WTC11 (cell line): Measurements from ENCODE around the gene ZP4. TPM values are rescaled to one million over a fixed set of nuclear protein-coding genes. Genes with fewer than 3 reads are reported as not detected.

ENCODE experiments used
- ATAC-seq: fragments of 200-7000 bp; cut with Tn5 transposase; 2 replicates; pipeline ENCODE4 v1.10.0; 2021; ENCODE audit warnings: mild to moderate bottlenecking, moderate library complexity
- CTCF ChIA-PET: fragments of 300-600 bp; sonication (Branson Sonifier 250); formaldehyde crosslinking; loops from one replicate; lab custom pipeline; 2021; ENCODE audit warnings: antibody characterized with exemption; lab: Charles Lee
- POLR2A ChIA-PET: fragments of 350-600 bp; sonication (Branson Sonifier 250); formaldehyde crosslinking; loops from one replicate; lab custom pipeline; 2021; ENCODE audit warnings: antibody characterized with exemption; lab: Charles Lee
- DNase-seq: peaks from one replicate; pipeline ENCODE4 v3.0.0; 2021; ENCODE audit warnings: low spot score
- H3K27ac Mint-ChIP-seq: 2 replicates; pipeline ENCODE4 v1.8.0; 2021; ENCODE audit warnings: mixed read lengths
- H3K27me3 Mint-ChIP-seq: 2 replicates; pipeline ENCODE4 v1.8.0; 2021; ENCODE audit warnings: low read depth, mild to moderate bottlenecking, moderate library complexity, mixed read lengths
- H3K36me3 Mint-ChIP-seq: 2 replicates; pipeline ENCODE4 v1.8.0; 2021; ENCODE audit warnings: mixed read lengths
- H3K4me1 Mint-ChIP-seq: 2 replicates; pipeline ENCODE4 v1.8.0; 2022; ENCODE audit warnings: mixed read lengths
- H3K4me3 Mint-ChIP-seq: 2 replicates; pipeline ENCODE4 v1.8.0; 2021; ENCODE audit warnings: mild to moderate bottlenecking, moderate library complexity, mixed read lengths
- H3K9me3 Mint-ChIP-seq: 2 replicates; pipeline ENCODE4 v1.8.0; 2021; ENCODE audit warnings: mixed read lengths
- ATF1 ChIP-seq: sonication (generic); formaldehyde crosslinking; IDR thresholded peaks from 2 replicates; pipeline ENCODE4 v1.8.1; 2023; ENCODE audit warnings: mild to moderate bottlenecking, moderate library complexity, missing genetic modification reagents
- IRF2 ChIP-seq: sonication (generic); formaldehyde crosslinking; IDR thresholded peaks from 2 replicates; pipeline ENCODE4 v1.8.0; 2022; ENCODE audit warnings: low read depth, missing genetic modification reagents, borderline replicate concordance
- NFE2L1 ChIP-seq: sonication (generic); formaldehyde crosslinking; IDR thresholded peaks from 2 replicates; pipeline ENCODE4 v1.8.1; 2023; ENCODE audit warnings: missing genetic modification reagents
- NFYB ChIP-seq: sonication (generic); formaldehyde crosslinking; conservative IDR thresholded peaks from 2 replicates; pipeline ENCODE4 v1.8.0; 2022; ENCODE audit warnings: low read depth, missing genetic modification reagents
- SOX15 ChIP-seq: fragments of 250-450 bp; sonication (Bioruptor Pico); IDR thresholded peaks from 2 replicates; pipeline ENCODE4 v1.9.0; 2021; ENCODE audit warnings: mild to moderate bottlenecking
- TEAD1 ChIP-seq: sonication (generic); formaldehyde crosslinking; IDR thresholded peaks from 2 replicates; pipeline ENCODE4 v1.8.0; 2022; ENCODE audit warnings: mild to moderate bottlenecking, missing genetic modification reagents
- ZNF232 ChIP-seq: sonication (generic); formaldehyde crosslinking; IDR thresholded peaks from 2 replicates; pipeline ENCODE4 v1.8.0; 2022; ENCODE audit warnings: mild to moderate bottlenecking, missing genetic modification reagents
- ZNF263 ChIP-seq: sonication (generic); formaldehyde crosslinking; IDR thresholded peaks from 2 replicates; pipeline ENCODE4 v1.8.1; 2022; ENCODE audit warnings: low read depth, mild to moderate bottlenecking, moderate library complexity, missing genetic modification reagents
- total RNA-seq: library from RNA; stranded (reverse); gene quantifications from 3 replicates; pipeline ENCODE4 v1.2.3, GENCODE V29; 2021
- TF ChIP-seq, protein P1 (sequence below): sonication (generic); formaldehyde crosslinking; IDR thresholded peaks from 2 replicates; pipeline ENCODE4 v1.8.0; 2022; ENCODE audit warnings: mild to moderate bottlenecking, missing genetic modification reagents
- TF ChIP-seq, protein P2 (sequence below): fragments of 250-450 bp; sonication (Bioruptor Pico); IDR thresholded peaks from 2 replicates; pipeline ENCODE4 v1.9.0; 2021; ENCODE audit warnings: mild to moderate bottlenecking
- TF ChIP-seq, protein P3 (sequence below): sonication (generic); formaldehyde crosslinking; IDR thresholded peaks from 2 replicates; pipeline ENCODE4 v1.8.0; 2022; ENCODE audit warnings: missing genetic modification reagents
- TF ChIP-seq, protein P4 (sequence below): sonication (generic); formaldehyde crosslinking; IDR thresholded peaks from 2 replicates; pipeline ENCODE4 v1.8.1; 2023; ENCODE audit warnings: mild to moderate bottlenecking, missing genetic modification reagents, borderline replicate concordance
- TF ChIP-seq, protein P5 (sequence below): sonication (generic); formaldehyde crosslinking; IDR thresholded peaks from 2 replicates; pipeline ENCODE4 v1.8.1; 2022; ENCODE audit warnings: mild to moderate bottlenecking, moderate library complexity, missing genetic modification reagents

Gene ZP4
- total RNA-seq, 1 experiment from 2014 or later = not detected

DNA sequence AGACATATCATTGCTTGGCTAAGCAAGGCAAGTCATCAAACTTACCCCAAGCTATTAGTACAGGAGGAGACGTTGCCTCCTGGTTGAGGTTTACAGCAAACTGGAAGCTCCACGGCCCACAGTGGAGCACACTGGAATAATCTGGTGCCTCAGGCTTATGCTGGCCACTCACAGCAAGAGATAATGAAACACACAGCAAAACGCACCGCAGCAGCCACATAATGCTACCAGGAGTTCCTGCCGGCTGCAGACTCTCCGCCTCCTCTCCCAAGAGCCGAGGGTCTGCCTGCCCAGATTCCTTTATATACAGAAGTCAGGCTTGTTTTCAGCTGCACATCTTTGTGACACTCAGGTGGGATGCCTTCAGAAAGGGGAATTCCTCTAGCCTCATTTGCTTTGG, 306 bp downstream of the ZP4 start:
- peaks cover 48% of the 10 kb centered on the region for H3K27me3 Mint-ChIP-seq
- ChIA-PET CTCF (interaction anchor here (1.0 to 2.0 kb wide), 3 partner anchors 11 to 39 kb away, joined by 4 to 8 read pairs (median 8); no protein-coding TSS in a partner anchor), POLR2A (no interaction called here)
- DNase-seq (no peak), ATAC-seq (no peak)
- no peaks in the 10 kb centered on the region for H3K36me3 Mint-ChIP-seq
- peaks cover 14% of the 10 kb centered on the region for H3K4me1 Mint-ChIP-seq
- TF ChIP-seq ATF1 = no peak
- TF ChIP-seq, protein P1, sequence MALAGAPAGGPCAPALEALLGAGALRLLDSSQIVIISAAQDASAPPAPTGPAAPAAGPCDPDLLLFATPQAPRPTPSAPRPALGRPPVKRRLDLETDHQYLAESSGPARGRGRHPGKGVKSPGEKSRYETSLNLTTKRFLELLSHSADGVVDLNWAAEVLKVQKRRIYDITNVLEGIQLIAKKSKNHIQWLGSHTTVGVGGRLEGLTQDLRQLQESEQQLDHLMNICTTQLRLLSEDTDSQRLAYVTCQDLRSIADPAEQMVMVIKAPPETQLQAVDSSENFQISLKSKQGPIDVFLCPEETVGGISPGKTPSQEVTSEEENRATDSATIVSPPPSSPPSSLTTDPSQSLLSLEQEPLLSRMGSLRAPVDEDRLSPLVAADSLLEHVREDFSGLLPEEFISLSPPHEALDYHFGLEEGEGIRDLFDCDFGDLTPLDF (CRISPR knock-in tag) = no peak
- no peak overlapping the region for H3K27ac Mint-ChIP-seq
- no peak overlapping the region for H3K4me3 Mint-ChIP-seq
- H3K9me3 Mint-ChIP-seq = peaks cover 9% of the 10 kb centered on the region

DNA sequence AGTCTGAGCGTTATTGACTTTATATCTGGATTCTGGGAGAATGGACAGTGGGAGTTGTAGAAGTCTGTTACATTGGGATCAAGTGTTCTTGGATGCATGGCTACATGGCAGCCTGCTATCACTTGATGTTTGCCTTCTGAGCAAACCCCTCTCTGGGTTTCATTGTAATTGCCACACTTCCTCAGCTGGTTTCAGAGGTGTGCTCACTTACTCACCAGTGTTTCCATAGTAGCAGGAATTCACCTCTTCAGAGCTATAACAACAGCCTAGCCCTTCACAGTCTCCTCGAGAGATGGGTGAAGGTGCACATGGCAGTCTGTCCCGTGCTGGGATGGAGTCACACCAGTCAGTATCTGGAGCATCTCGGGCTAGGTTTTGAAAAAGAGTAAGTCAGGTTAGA, 2.6 kb downstream of the ZP4 start:
- Mint-ChIP-seq H3K4me1 (no peaks in the 10 kb centered on the region), H3K9me3 (peaks cover 10% of the 10 kb centered on the region)
- no peak for TF ChIP-seq SOX15 (CRISPR knock-in tag)
- TF ChIP-seq, protein P2, sequence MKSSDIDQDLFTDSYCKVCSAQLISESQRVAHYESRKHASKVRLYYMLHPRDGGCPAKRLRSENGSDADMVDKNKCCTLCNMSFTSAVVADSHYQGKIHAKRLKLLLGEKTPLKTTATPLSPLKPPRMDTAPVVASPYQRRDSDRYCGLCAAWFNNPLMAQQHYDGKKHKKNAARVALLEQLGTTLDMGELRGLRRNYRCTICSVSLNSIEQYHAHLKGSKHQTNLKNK (CRISPR knock-in tag) = no peak
- no peak for TF ChIP-seq TEAD1 (CRISPR knock-in tag)
- TF ChIP-seq, protein P3, sequence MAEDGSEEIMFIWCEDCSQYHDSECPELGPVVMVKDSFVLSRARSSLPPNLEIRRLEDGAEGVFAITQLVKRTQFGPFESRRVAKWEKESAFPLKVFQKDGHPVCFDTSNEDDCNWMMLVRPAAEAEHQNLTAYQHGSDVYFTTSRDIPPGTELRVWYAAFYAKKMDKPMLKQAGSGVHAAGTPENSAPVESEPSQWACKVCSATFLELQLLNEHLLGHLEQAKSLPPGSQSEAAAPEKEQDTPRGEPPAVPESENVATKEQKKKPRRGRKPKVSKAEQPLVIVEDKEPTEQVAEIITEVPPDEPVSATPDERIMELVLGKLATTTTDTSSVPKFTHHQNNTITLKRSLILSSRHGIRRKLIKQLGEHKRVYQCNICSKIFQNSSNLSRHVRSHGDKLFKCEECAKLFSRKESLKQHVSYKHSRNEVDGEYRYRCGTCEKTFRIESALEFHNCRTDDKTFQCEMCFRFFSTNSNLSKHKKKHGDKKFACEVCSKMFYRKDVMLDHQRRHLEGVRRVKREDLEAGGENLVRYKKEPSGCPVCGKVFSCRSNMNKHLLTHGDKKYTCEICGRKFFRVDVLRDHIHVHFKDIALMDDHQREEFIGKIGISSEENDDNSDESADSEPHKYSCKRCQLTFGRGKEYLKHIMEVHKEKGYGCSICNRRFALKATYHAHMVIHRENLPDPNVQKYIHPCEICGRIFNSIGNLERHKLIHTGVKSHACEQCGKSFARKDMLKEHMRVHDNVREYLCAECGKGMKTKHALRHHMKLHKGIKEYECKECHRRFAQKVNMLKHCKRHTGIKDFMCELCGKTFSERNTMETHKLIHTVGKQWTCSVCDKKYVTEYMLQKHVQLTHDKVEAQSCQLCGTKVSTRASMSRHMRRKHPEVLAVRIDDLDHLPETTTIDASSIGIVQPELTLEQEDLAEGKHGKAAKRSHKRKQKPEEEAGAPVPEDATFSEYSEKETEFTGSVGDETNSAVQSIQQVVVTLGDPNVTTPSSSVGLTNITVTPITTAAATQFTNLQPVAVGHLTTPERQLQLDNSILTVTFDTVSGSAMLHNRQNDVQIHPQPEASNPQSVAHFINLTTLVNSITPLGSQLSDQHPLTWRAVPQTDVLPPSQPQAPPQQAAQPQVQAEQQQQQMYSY (CRISPR knock-in tag) = no peak
- TF ChIP-seq, protein P1 (CRISPR knock-in tag) = no peak
- TF ChIP-seq, protein P4, sequence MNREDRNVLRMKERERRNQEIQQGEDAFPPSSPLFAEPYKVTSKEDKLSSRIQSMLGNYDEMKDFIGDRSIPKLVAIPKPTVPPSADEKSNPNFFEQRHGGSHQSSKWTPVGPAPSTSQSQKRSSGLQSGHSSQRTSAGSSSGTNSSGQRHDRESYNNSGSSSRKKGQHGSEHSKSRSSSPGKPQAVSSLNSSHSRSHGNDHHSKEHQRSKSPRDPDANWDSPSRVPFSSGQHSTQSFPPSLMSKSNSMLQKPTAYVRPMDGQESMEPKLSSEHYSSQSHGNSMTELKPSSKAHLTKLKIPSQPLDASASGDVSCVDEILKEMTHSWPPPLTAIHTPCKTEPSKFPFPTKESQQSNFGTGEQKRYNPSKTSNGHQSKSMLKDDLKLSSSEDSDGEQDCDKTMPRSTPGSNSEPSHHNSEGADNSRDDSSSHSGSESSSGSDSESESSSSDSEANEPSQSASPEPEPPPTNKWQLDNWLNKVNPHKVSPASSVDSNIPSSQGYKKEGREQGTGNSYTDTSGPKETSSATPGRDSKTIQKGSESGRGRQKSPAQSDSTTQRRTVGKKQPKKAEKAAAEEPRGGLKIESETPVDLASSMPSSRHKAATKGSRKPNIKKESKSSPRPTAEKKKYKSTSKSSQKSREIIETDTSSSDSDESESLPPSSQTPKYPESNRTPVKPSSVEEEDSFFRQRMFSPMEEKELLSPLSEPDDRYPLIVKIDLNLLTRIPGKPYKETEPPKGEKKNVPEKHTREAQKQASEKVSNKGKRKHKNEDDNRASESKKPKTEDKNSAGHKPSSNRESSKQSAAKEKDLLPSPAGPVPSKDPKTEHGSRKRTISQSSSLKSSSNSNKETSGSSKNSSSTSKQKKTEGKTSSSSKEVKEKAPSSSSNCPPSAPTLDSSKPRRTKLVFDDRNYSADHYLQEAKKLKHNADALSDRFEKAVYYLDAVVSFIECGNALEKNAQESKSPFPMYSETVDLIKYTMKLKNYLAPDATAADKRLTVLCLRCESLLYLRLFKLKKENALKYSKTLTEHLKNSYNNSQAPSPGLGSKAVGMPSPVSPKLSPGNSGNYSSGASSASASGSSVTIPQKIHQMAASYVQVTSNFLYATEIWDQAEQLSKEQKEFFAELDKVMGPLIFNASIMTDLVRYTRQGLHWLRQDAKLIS (CRISPR knock-in tag) = no peak
- no peak for TF ChIP-seq NFE2L1 (CRISPR knock-in tag)
- no peak for TF ChIP-seq IRF2
- TF ChIP-seq NFYB (CRISPR knock-in tag) = no peak
- TF ChIP-seq ZNF263 (CRISPR knock-in tag) = no peak
- TF ChIP-seq, protein P5, sequence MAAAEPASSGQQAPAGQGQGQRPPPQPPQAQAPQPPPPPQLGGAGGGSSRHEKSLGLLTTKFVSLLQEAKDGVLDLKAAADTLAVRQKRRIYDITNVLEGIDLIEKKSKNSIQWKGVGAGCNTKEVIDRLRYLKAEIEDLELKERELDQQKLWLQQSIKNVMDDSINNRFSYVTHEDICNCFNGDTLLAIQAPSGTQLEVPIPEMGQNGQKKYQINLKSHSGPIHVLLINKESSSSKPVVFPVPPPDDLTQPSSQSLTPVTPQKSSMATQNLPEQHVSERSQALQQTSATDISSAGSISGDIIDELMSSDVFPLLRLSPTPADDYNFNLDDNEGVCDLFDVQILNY (CRISPR knock-in tag) = no peak
- TF ChIP-seq ZNF232 = no peak
- TF ChIP-seq, all 79 proteins: peak for 0
- peaks cover 32% of the 10 kb centered on the region for H3K27me3 Mint-ChIP-seq
- H3K4me3 Mint-ChIP-seq = no peak overlapping the region
- H3K27ac Mint-ChIP-seq = no peak overlapping the region
- ChIA-PET CTCF (no interaction called here), POLR2A (no interaction called here)
- no peak for DNase-seq
- ATAC-seq = no peak
- peaks cover under 1% of the 10 kb centered on the region; the same call in 1 of the 2 replicates for H3K36me3 Mint-ChIP-seq
